K562 (cell line): ENCODE data around the gene TTC32. TPM values are rescaled to one million over a fixed set of nuclear protein-coding genes. Genes with fewer than 3 reads are reported as not detected.
A peak's percentile ranks its signal among the peaks of the same experiment; 100 is the strongest.

Source experiments
- ATF1 ChIP-seq, 2 experiments: fragments of 450-650 bp in 1 of 2; IDR thresholded peaks; 2 replicates each; pipeline ENCODE4 v1.6.1; 2016; ENCODE audit warnings: missing compliant biosample characterization in 1 of 2, missing genetic modification characterization in 1 of 2
- ELF1 ChIP-seq: fragments of 200-800 bp; sonication (Bioruptor generic); IDR thresholded peaks from 2 replicates; pipeline ENCODE4 v1.6.1; 2016; ENCODE audit warnings: missing genetic modification characterization, missing compliant biosample characterization
- ETV5 ChIP-seq: sonication (generic); formaldehyde crosslinking; IDR thresholded peaks from 2 replicates; pipeline ENCODE4 v1.4.0; 2020; ENCODE audit warnings: low read depth, mild to moderate bottlenecking, missing genetic modification reagents
- GABPA ChIP-seq: fragments of 200-800 bp; sonication (Bioruptor generic); conservative IDR thresholded peaks from 2 replicates; pipeline ENCODE4 v1.6.1; 2016; ENCODE audit warnings: low read depth, missing genetic modification characterization, missing compliant biosample characterization
- IFI16 ChIP-seq: fragments of 250-450 bp; sonication (Bioruptor Pico); IDR thresholded peaks from 2 replicates; pipeline ENCODE4 v2.1.2; 2022; ENCODE audit warnings: mild to moderate bottlenecking, inconsistent platforms
- KAT8 ChIP-seq: fragments of 450-650 bp; IDR thresholded peaks from 2 replicates; pipeline ENCODE4 v1.6.1; 2016; ENCODE audit warnings: low read depth, mild to moderate bottlenecking
- LCOR ChIP-seq: sonication (generic); formaldehyde crosslinking; IDR thresholded peaks from 2 replicates; pipeline ENCODE4 v1.8.0; 2022; ENCODE audit warnings: mild to moderate bottlenecking, missing genetic modification reagents
- MAZ ChIP-seq, 2 experiments: fragments of 450-650 bp in 1 of 2; sonication (generic) in 1 of 2; formaldehyde crosslinking; IDR thresholded peaks in 1 of 2; conservative IDR thresholded peaks in 1 of 2; 2 replicates each; pipeline versions ENCODE4 v1.4.0 to v1.5.0; 2020; ENCODE audit warnings: mild to moderate bottlenecking in 1 of 2, missing genetic modification reagents in 1 of 2
- MTF1 ChIP-seq: fragments of 250-450 bp; sonication (Bioruptor Pico); IDR thresholded peaks from 2 replicates; pipeline ENCODE4 v1.9.0; 2021; ENCODE audit warnings: moderate library complexity, mild to moderate bottlenecking, inconsistent platforms, borderline replicate concordance
- MYNN ChIP-seq, 2 experiments: sonication (generic); formaldehyde crosslinking in 1 of 2; IDR thresholded peaks; 2 replicates each; pipeline versions ENCODE4 v1.5.0 to v1.6.1; 2016 to 2020; ENCODE audit warnings: antibody characterized with exemption in 1 of 2, missing genetic modification reagents in 1 of 2
- NR1H2 ChIP-seq: sonication (generic); formaldehyde crosslinking; IDR thresholded peaks from 2 replicates; pipeline ENCODE4 v1.4.0; 2020; ENCODE audit warnings: mild to moderate bottlenecking, missing genetic modification reagents
- RBM39 ChIP-seq: fragments of 200-400 bp; formaldehyde crosslinking; optimal IDR thresholded peaks from 2 replicates; pipeline ENCODE3; 2018; ENCODE audit warnings: low read depth, low read length
- SMAD1 ChIP-seq: fragments of 150-350 bp; IDR thresholded peaks from 2 replicates; pipeline ENCODE4 v1.6.1; 2014; ENCODE audit warnings: low read length, low read depth; ENCODE audit not compliant: partially characterized antibody
- SMAD4 ChIP-seq: fragments of 250-450 bp; sonication (Bioruptor Pico); conservative IDR thresholded peaks from 2 replicates; pipeline ENCODE4 v1.8.0; 2021; ENCODE audit warnings: inconsistent platforms, mild to moderate bottlenecking, moderate library complexity
- ZBTB7A ChIP-seq: IDR thresholded peaks from 2 replicates; pipeline ENCODE4 v1.6.1; 2011; ENCODE audit warnings: low read depth, mild to moderate bottlenecking, low read length, moderate library complexity, borderline replicate concordance; ENCODE audit not compliant: control insufficient read depth
- ZFX ChIP-seq: sonication (generic); formaldehyde crosslinking; IDR thresholded peaks from 2 replicates; pipeline ENCODE4 v1.8.0; 2022; ENCODE audit warnings: mild to moderate bottlenecking, missing genetic modification reagents, moderate library complexity
- ZSCAN29 ChIP-seq: fragments of 450-650 bp; IDR thresholded peaks from 2 replicates; pipeline ENCODE4 v1.6.1; 2017
- polyA plus RNA-seq, 8 experiments: library from polyadenylated mRNA; depleted of rRNA in 4 of 8; stranded (reverse) in 5 of 8; unstranded in 3 of 8; fragments of >200 nt; fragmentation: Nextera tagmentation in 2 of 8; fragmentation: Illumina TruSeq in 1 of 8; extraction: Ambion mirVana in 2 of 8; extraction: Trizol in 1 of 8; gene quantifications; 2 replicates each; pipeline versions ENCODE4 v1.2.1 to v1.2.3, GENCODE V29; 2011 to 2014; ENCODE audit warnings: inconsistent platforms in 1 of 8, missing spikeins in 1 of 8
- total RNA-seq, 7 experiments: library from RNA; depleted of rRNA in 6 of 7; stranded (reverse); fragments of >200 nt in 6 of 7; fragmentation: Illumina TruSeq in 2 of 7; extraction: Trizol in 2 of 7; gene quantifications; 2 replicates each; pipeline versions ENCODE4 v1.2.1 to v1.2.3, GENCODE V29; 2011 to 2021; ENCODE audit warnings: low replicate concordance in 1 of 7
- TF ChIP-seq, protein P1 (sequence below): fragments of 250-450 bp; sonication (Bioruptor Pico); IDR thresholded peaks from 2 replicates; pipeline ENCODE4 v1.4.0; 2020; ENCODE audit warnings: borderline replicate concordance
- TF ChIP-seq, protein P2 (sequence below): fragments of 250-450 bp; sonication (Bioruptor Pico); IDR thresholded peaks from 2 replicates; pipeline ENCODE4 v1.8.0; 2022; ENCODE audit warnings: moderate library complexity, mild to moderate bottlenecking, inconsistent platforms
- TF ChIP-seq, protein P3 (sequence below): sonication (generic); formaldehyde crosslinking; IDR thresholded peaks from 2 replicates; pipeline ENCODE4 v1.8.0; 2022; ENCODE audit warnings: mild to moderate bottlenecking, missing genetic modification reagents, borderline replicate concordance
- TF ChIP-seq, protein P4 (sequence below): sonication (generic); formaldehyde crosslinking; IDR thresholded peaks from 2 replicates; pipeline ENCODE4 v1.8.1; 2023; ENCODE audit warnings: mild to moderate bottlenecking, missing genetic modification reagents
- TF ChIP-seq, protein P5 (sequence below): fragments of 450-650 bp; IDR thresholded peaks from 2 replicates; pipeline ENCODE4 v1.6.1; 2016

Gene TTC32
- total and polyA plus RNA-seq, 9 of the 15 experiments (the other 6 are each of a cell fraction or from before 2014, with no cell fraction given) = 27.6 to 71.4 (median 52.6) TPM

DNA sequence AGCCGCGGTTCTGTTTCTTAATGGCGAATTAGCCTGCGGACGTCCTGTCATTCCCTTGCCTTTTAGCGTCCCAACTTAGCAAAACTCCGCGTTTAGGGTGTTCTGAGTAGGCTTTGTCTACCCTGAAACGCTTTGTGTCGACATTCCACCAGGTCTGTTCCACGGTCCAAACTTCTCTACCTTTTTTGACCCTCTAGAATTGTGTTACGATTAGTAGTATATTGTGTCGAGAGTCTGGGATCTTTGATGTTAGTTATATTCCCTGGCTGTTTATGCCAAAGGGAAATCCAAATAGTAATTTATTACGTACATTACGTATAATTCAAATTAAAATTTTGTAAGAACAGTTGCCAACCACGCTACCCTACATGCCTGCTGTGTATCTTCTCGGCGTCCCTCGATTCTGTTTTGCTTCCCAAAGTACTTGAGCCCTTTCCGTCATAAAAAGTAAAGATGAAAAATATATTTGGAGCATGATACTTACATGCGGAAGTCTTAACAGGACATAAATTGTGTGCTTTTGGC is 495 bp upstream of the TTC32 start (continued):
- TF ChIP-seq LCOR (CRISPR knock-in tag) (0 out of 2 replicates have a peak, but pooled peaks have one; percentile 51), ZBTB7A (no peak), GABPA (tag) (0 out of 2 replicates have a peak, but pooled peaks have one; percentile 46), ETV5 (CRISPR knock-in tag) (peak; percentile 4; the same call in 1 of the 2 replicates), ATF1 (CRISPR knock-in tag; IDR thresholded peaks at IDR 0.05) (no peak), ATF1 (tag; IDR thresholded peaks at IDR 0.05) (peak; percentile 19), MYNN (IDR thresholded peaks at IDR 0.05) (no peak), MYNN (CRISPR knock-in tag; IDR thresholded peaks at IDR 0.05) (no peak), MTF1 (CRISPR knock-in tag) (no peak), KAT8 (no peak), ZFX (CRISPR knock-in tag) (no peak), IFI16 (CRISPR knock-in tag) (no peak), SMAD1 (no peak), NR1H2 (CRISPR knock-in tag) (no peak), RBM39 (no peak), ELF1 (0 out of 2 replicates have a peak, but pooled peaks have one; percentile 47), MAZ (CRISPR knock-in tag; conservative IDR thresholded peaks at IDR 0.05 in 1 of 2, IDR thresholded peaks at IDR 0.05 in 1 of 2) (no peak), SMAD4 (CRISPR knock-in tag) (0 out of 2 replicates have a peak, but pooled peaks have one; percentile 9), ZSCAN29 (0 out of 2 replicates have a peak, but pooled peaks have one; percentile 13)
- TF ChIP-seq, protein P1, sequence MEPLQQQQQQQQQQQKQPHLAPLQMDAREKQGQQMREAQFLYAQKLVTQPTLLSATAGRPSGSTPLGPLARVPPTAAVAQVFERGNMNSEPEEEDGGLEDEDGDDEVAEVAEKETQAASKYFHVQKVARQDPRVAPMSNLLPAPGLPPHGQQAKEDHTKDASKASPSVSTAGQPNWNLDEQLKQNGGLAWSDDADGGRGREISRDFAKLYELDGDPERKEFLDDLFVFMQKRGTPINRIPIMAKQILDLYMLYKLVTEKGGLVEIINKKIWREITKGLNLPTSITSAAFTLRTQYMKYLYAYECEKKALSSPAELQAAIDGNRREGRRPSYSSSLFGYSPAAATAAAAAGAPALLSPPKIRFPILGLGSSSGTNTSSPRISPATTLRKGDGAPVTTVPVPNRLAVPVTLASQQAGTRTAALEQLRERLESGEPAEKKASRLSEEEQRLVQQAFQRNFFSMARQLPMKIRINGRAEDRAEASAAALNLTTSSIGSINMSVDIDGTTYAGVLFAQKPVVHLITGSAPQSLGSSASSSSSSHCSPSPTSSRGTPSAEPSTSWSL (CRISPR knock-in tag) = no peak
- TF ChIP-seq, protein P2, sequence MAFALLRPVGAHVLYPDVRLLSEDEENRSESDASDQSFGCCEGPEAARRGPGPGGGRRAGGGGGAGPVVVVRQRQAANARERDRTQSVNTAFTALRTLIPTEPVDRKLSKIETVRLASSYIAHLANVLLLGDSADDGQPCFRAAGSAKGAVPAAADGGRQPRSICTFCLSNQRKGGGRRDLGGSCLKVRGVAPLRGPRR (CRISPR knock-in tag) = no peak
- TF ChIP-seq, protein P3, sequence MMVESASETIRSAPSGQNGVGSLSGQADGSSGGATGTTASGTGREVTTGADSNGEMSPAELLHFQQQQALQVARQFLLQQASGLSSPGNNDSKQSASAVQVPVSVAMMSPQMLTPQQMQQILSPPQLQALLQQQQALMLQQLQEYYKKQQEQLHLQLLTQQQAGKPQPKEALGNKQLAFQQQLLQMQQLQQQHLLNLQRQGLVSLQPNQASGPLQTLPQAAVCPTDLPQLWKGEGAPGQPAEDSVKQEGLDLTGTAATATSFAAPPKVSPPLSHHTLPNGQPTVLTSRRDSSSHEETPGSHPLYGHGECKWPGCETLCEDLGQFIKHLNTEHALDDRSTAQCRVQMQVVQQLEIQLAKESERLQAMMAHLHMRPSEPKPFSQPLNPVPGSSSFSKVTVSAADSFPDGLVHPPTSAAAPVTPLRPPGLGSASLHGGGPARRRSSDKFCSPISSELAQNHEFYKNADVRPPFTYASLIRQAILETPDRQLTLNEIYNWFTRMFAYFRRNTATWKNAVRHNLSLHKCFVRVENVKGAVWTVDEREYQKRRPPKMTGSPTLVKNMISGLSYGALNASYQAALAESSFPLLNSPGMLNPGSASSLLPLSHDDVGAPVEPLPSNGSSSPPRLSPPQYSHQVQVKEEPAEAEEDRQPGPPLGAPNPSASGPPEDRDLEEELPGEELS (CRISPR knock-in tag) = no peak
- TF ChIP-seq, protein P4, sequence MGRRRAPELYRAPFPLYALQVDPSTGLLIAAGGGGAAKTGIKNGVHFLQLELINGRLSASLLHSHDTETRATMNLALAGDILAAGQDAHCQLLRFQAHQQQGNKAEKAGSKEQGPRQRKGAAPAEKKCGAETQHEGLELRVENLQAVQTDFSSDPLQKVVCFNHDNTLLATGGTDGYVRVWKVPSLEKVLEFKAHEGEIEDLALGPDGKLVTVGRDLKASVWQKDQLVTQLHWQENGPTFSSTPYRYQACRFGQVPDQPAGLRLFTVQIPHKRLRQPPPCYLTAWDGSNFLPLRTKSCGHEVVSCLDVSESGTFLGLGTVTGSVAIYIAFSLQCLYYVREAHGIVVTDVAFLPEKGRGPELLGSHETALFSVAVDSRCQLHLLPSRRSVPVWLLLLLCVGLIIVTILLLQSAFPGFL = no peak
- TF ChIP-seq, protein P5, sequence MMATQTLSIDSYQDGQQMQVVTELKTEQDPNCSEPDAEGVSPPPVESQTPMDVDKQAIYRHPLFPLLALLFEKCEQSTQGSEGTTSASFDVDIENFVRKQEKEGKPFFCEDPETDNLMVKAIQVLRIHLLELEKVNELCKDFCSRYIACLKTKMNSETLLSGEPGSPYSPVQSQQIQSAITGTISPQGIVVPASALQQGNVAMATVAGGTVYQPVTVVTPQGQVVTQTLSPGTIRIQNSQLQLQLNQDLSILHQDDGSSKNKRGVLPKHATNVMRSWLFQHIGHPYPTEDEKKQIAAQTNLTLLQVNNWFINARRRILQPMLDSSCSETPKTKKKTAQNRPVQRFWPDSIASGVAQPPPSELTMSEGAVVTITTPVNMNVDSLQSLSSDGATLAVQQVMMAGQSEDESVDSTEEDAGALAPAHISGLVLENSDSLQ = no peak
